Ammon's horn (tissue), 1 donor: ENCODE measurements around the gene TANGO2.

Source experiments
- DNase-seq: peaks from one replicate; pipeline ENCODE4 v3.0.0-alpha.2; 2016; ENCODE audit warnings: low spot score

Gene TANGO2

GRCh38 chr22:19983741-19984140 is 37.2 kb upstream of the TANGO2 start:
- no peak for DNase-seq

- DNase-seq = no peak
Measured at GRCh38 chr22:19984201-19984753, 36.6 kb upstream of the TANGO2 start.

DNA sequence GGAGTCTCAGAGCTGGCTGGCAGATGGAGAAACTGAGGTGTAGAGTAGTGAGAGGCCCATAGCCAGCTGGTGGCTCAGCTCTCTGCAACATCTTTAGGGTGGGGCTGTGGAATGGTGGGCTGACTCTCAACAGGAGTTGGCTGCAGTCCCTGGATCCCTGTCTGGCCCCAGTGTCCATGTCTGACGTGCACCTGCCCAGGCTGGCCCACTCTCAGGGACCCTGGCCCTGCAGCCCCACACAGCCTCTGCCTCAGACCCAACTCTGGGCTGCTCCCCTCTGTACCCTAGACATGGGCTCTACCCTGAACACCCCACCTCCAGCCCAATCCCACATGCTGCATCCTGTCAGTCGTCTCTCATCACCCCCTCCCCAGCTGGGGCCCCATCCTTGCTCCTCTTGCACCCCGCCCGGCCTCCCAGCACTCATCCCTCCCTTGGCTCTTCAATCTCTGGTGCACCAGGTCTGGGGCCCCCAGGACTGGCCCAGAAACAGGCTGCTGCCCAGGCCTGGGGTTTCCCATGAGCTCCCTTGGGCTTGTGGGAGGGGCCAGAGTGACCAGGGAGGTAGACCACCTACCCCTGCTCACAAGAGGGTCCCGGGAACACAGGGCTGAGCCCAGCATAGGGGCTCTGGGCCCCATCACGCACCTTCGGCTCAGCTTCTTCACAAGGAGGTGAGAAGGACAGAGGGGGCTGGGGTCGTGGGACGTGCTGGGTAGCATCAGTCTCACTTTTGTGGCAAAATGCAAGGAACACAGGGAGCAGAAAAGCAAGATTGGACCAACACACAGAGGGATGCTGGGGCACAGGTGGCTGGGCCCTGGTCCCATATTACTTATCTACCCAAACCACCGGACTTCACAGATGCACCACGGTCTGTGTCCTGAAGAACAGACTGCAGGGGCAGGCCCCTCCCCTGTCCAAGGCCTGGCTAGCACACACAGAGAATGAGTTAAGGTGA is 35.8 kb upstream of the TANGO2 start:
- no peak for DNase-seq

- no peak for DNase-seq
Measured at GRCh38 chr22:19986011-19986409, 34.9 kb upstream of the TANGO2 start.

- peak; percentile 63 for DNase-seq
Measured at GRCh38 chr22:19986410-19987341, 34.2 kb upstream of the TANGO2 start.

DNA sequence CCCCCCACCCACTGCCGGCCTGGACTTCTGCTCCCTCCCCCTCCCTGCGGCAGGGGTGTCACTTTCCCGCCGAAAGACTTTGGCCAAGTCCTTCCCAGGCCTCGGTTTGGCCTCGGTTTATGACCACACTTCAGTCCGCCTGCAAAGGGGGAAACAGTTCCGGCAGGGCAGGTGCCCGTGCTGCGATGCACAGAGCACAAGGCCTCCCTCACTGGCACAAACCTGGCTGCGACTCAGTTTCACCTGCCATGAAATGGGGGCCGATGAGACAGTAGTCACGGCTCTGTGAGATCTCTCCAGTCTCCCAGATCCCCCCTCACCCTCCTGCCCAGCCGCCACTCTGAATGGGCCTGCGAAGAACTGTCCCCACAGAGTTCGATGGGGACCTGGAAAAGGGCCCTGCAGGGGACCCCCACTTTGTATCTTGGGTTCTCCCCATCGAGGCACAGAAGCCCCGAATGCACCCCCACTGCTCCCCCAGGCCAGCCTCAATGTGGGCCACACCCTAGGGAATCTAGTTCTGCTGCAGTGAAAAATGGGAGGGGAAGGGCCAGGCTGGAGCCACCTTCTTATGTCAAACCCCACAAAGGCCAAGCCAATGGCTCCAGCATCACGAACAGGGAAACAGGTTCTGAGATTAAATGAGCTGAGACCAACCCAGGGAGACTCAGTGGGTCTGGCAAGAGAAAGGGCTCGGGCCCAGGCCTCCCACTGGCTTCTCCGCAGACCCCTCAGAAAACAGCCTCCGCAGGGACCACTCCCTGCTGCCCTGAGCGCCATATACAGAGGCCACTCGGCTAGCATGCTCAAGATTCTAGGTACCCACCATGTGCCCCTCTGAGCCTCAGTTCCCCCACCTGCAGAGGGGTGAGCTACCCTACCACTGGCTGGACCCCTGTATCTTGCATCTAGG is 33.3 kb upstream of the TANGO2 start:
- no peak for DNase-seq

GRCh38 chr22:19988331-19988808 is 32.5 kb upstream of the TANGO2 start:
- no peak for DNase-seq

DNA sequence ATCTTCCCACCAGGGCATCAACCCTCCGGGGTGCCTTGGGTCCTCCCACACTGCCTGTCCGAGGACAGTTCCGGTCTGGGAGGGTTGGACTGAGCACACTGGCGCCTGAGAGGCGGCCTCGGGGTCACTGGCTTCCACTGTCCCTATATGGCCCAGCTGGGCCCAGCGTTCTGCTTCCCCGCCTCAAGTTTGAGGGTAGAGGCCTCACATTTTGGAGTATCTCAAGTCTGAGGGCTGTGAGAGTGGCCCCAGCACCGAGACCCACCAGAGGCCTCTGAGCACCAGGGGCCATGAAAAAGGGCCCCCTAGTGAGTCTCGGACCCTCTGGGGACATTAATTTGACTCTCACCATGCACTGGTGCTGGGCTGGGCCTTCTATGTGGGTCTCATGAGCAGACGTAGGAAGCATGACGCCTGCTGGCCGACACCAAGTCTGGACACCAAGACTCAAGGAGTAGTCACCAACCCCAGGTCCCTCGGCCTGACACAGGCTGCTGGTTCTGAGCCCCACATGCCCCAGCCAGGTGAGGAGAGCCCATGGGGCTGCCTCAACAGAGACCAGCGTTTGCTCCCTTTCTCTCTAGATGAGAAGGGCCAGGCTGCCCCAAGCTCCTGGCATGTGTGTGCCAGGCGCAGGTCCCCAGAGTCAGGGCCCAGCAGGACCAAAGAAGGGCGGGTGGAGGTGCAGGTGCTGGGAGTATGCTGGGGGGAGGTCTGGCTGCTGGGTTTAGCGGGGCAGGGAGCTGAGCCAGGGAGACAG is 31.8 kb upstream of the TANGO2 start:
- DNase-seq = no peak

DNA sequence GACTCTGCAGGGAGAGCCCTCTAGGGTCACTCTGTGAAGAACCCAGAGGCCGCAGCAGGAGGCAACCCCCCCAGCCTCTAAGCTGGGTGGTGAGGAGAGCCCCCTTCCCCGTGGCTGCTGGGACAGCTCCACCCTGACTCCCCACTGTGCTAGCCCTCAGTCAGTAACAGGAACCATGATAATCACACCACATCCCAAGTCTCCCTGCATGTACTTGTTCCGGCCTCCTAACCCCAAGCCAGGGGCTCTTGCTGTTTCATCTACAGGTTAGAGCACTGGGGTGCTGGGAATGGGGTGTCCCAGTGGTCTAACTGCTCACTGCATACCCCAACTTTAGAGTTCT is 31.2 kb upstream of the TANGO2 start:
- no peak for DNase-seq

DNA sequence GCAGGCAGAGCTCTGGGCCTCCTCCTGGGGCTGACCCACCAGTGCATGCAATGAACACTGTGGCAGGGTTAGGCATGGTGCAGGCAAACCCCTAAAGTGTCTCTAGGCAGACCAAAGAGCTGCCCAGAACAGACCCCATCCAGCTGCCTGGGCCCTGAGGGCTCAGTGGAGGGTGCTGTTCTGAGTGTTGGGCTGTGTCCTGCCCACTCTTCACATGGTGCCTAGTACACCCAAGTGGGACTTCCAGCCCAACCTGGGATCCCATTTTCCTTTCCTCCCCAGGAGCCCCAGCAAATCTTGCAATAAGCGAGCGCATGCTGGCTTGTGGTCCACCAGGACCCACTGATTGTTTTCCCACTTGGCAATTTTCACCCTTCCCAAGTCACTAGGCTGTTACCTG is 30.7 kb upstream of the TANGO2 start:
- DNase-seq = no peak

GRCh38 chr22:19990609-19991394 is 30.1 kb upstream of the TANGO2 start:
- DNase-seq = no peak

DNA sequence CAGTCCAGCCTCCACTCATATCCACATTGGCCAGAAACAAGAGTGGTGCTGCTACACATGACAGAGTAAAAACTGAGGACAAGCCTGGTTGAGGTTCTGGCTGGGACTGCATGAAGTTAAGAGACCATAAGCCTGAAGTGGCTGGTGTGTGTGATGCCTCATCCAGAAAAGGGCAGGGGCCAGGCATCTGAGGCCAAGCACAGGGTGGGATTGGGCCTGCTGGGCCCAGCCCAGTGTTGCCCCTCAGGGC is 29.6 kb upstream of the TANGO2 start:
- DNase-seq = no peak

DNA sequence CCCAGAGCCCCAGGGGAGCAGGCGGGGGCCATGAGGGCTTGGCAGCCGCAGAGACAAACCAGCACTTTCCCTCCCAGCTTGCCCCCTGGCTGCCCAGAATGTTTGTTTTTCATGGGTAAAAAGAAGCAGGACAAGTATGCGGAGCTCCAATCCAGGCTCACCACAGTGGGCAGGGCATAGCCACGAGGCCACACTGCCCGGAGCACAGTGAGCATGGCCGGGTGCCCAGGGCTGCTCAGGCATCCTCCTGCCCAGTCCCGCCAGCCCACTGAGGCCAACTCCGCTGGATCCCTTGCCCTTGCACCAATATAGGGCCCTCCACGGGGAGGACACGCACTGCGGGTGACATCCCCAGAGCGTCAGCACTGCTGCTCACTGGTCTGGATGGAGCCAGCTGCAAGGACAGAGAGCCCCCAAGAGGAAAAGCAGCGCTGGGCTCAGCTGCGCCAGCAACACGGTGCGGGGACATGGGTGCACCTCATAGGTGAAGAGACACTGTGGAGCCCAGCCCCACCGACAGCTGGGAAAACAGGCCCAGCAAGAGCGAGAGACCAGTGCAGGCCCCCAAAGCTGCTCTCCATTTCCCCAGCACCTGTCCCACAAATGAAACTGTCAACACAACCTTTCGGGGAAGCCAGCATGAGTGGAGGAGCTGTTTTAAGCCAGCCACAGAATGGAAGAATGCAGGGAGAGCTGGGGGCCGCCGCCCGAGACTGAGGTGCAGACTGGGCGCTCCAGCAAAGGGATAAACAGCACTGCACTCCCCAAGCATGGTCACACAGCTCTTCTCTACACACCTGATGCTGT is 29.1 kb upstream of the TANGO2 start:
- peak; percentile 58 for DNase-seq

GRCh38 chr22:19992481-19992911 is 28.4 kb upstream of the TANGO2 start:
- DNase-seq = no peak

GRCh38 chr22:19992921-19993355 is 28.0 kb upstream of the TANGO2 start:
- DNase-seq = no peak

DNA sequence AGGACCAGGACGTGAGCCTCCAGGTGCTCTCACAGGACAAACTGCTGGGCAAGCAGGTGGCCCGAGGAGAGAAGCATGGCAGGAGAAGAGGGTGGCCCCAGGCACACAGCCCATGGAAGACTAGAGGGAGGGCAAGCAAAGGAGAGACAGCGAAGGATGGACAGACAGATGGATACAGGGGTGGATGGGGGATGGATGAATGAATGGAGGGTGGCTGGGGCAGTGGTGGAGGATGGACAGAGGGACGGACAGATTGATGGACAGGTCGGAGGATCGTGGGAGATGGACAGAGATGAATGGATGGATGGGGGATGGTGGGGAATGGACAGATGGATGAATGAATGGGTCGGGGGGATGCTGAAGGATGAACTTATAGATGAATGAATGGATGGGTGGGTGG is 27.0 kb upstream of the TANGO2 start:
- no peak for DNase-seq

DNA sequence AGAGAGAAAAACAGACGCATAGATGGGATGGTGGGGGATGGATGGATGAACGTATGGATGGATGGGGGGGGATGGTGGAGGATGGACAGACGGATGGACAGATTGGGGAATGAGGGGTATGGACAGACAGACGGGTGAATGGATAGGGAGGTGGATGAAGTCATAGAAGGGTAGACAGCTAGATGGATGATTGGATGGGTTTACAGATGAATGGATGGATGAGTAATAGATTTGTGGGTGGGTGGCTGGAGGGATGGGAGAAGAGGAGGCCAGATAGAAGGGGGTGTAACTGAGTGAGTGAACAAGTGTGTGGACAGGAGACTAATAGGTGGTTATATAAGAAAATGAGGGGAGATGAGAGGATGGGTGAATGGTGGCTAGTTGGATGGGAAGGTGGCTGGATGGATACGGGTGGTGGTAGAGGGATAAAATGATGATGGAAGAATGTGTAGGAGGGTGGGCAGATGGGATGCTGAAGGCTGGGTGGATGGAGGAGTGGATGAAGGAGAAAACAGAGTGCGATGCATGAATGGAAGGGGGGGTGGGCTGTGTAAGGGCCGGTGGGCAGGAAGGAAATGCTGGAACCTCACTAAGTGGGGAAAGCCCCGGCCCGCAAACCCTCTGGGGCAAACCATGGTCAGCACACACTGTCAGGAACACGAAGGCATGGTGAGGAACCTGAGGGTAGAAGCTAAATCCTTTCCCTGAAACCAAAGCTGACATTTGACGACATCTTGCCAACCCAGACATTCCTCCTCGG is 25.9 kb upstream of the TANGO2 start:
- DNase-seq = no peak

GRCh38 chr22:19995611-19996339 is 25.1 kb upstream of the TANGO2 start:
- no peak for DNase-seq
